GM19468 (cell line): ENCODE results near the gene TRIB2.

ENCODE experiments used
- ATAC-seq: cut with Tn5 transposase; IDR thresholded peaks from one replicate; pipeline ENCODE4 v1.9.1; 2021; ENCODE audit warnings: mild to moderate bottlenecking, moderate library complexity, moderate number of reproducible peaks; ENCODE audit not compliant: unreplicated experiment; ENCODE audit errors: extremely low read depth

Gene TRIB2

DNA sequence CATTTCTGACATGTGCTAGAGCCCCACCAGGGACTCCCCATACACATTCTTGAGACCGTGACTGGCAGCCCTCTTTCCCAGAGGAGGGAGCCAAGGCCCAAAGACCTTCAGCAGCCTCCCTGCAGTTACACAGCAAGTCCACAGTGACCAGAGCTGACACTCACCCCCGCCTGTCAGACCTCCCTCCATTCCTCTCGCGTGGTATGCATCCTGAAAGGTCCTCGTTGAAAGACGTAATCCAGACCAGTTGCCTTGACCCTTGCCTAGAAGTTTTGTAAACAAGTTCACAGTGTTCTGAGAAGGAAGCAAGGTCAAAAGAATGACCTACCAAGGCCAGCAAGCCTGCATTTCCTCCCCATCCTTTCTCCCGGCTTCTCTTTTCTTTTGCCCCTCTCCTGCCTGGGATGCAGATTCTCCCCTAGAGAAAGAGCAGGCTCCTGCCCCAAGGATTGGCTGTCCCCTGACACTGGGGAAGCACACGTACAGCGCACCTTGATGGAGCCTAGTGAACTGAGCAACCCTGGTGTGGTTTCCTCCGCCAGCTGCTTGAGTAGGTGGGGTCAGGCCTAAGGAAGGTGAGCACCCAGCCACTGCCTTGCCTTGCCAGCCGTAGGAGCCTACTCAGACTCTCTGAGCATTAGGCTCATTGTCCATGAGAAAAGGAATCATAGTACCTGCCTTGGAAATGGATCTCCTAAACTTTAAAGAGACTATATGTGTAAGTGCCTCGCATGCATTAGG is 18.3 kb downstream of the TRIB2 start:
- no peak for ATAC-seq

DNA sequence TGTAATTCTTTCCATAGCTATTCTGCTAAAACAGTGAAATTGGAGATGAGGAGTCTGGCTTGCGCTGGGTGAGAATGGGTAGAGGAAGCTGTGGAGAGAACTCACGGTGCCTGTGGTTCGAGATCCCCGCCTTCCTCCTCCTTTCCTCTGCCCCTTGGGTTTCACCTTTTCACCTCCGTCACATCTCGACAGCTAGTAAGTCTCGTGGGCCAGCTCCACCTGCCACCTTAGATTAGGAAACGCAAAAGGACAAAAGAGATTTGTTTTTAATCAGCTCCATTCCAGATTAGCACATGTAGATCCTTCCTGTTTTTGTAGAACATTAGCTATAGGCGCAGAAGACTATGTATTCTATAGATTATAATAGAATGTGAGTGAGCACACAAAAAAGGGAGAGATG is 20.6 kb downstream of the TRIB2 start:
- ATAC-seq, result no peak

GRCh38 chr2:12737738-12738485 is 21.2 kb downstream of the TRIB2 start:
- no peak for ATAC-seq

- ATAC-seq, result no peak
Measured at GRCh38 chr2:12739721-12740254, 23.1 kb downstream of the TRIB2 start.

DNA sequence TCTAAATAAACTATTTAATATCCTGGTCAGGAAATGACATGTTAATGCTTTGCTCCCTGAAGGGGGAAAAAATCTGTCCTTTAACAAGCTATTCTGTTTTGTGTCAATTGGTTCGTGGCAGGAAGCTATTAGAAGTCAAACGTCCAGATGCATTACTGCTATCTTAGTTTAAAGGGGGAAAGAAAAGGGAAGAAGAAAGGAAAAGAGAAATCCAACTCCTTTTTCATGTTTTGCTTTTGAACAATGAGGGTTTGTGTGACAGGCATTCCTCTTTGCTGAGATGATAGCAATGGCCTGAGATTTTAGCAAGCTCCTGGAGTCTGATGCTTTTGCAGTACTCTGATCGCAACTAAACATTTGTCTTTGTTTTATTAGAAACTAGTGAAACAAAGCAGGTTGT is 24.6 kb downstream of the TRIB2 start:
- ATAC-seq, result no peak

GRCh38 chr2:12742891-12743290 is 26.2 kb downstream of the TRIB2 start:
- ATAC-seq, result no peak

GRCh38 chr2:12750166-12750905 is 33.6 kb downstream of the TRIB2 start:
- ATAC-seq, result no peak

- ATAC-seq, result no peak
Measured at GRCh38 chr2:12754643-12755042, 37.9 kb downstream of the TRIB2 start.

DNA sequence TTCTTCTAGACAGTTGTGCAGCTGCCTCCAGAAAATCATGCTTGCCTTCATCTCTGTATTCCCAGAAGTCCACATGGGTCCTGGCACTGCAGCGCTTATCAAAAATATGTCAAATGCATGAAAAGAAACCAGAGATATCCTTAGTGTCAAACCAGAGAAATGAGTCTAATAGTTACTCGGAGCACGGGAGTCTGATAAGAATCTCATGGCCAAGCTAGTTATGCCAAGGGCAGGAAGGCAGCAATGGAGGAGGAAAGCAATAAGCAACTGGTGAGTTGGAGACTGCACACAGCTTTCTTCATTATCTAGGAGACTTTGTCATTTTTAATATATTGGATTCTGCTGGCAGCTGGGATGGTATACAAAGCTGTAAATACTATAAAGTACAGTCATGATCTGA is 38.6 kb downstream of the TRIB2 start:
- no peak for ATAC-seq

DNA sequence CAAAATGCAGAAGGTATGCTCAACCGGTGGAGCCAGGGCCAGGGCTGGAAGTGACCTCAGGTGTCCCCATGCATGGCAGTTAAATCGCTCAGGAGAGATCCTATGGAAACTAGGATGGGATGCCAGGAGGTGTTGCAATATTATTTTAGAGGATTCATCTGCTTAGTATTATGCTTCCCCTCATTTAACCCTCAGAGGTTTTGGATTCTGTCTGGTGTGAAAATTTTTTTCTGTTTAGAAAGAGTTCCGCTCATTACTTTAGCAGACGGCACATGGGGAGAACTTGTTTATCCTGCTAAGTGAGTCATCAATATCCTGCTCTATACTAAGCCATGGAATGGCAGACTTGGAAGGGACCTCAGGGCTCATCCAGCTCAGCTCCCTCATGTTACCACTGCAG is 42.5 kb downstream of the TRIB2 start:
- ATAC-seq, result no peak

DNA sequence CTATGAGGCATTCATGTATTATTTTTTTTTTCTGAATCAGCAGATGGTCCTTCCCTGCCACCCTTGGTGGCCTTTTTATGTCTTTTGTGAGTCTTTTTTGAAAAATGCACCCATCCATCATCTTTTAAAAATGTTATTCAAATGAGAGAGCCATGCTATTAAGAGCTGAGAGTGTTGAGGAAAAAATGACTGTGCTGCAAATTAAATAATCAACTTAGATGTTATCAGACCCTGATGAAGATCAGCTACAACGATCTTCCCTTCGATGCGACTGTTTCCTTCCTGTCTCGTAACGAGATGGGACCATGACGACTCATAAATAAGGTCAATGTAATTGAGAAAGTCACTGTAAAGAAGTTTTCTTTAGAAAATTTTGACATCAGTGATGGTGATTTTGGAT is 44.4 kb downstream of the TRIB2 start:
- no peak for ATAC-seq

DNA sequence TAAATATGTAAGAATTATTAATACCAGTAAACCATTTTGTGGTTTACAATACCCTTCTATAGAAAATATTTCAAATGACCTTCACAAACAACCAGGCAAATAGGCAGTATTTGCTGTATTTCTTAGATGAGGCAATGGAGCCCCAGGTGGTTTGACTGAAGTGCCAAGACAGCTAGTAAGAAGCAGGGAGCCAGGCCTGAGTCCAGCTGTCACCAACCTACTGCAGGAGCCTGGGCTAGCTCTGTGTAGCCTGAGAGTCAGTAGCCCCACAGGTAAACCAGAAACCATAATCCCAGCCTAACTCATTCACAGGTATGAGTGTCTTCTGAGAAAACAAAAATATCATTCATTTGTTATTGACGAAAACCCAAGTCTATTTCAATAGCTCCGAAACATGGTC is 45.6 kb downstream of the TRIB2 start:
- no peak for ATAC-seq

DNA sequence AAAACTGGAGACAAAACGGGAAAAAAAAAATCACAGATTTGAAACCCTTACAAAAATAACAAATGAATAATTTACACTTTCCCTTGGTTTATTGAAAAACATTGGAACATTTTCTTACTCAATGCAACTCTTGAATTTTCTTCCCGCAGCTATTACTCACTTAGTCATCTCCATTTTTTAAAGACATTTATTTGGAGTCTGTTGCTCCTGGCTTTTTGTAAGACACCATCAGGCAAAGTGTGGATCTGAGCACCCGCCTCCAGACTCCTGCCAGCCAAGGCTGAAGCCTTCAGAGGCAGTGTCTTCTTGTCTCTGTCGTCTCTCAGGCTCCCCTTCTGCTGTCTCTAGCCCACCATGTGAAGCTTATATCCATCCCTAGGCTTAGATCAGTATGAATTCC is 46.2 kb downstream of the TRIB2 start:
- ATAC-seq, result no peak

GRCh38 chr2:12763486-12763885 is 46.8 kb downstream of the TRIB2 start:
- no peak for ATAC-seq

- no peak for ATAC-seq
Measured at GRCh38 chr2:12764075-12764730, 47.5 kb downstream of the TRIB2 start.

- no peak for ATAC-seq
Measured at GRCh38 chr2:12764849-12765605, 48.3 kb downstream of the TRIB2 start.

DNA sequence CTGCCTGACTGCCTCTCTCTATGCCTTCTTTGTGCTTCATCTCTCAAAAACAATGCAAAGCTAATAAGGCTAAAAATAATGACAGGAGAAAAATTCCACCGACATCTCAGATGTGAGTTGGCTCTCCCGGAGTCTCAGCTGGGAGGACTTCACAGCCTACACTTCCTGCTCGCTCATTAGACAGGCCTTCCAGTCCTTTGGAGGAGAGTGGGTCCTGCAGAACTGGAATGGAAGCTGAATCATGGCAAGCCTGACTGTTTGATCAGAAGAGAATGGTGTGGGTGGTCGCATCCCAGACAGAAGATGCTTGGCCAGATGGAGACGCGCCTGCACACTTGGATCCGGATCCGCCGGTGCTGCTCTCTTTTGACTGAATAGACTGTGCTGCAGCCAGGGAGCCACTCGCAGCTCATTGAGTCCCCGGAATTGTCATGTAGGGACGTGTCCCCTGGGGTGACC is 49.7 kb downstream of the TRIB2 start:
- no peak for ATAC-seq

GRCh38 chr2:12767541-12767940 is 50.8 kb downstream of the TRIB2 start:
- no peak for ATAC-seq

GRCh38 chr2:12767996-12768624 is 51.4 kb downstream of the TRIB2 start:
- ATAC-seq, result no peak
